Uterus (tissue), 2 donors: ENCODE data around the gene RGS9BP.

Experiments
- CTCF ChIP-seq, 4 experiments: fragments of 200-600 bp in 2 of 4; fragments of 450-650 bp in 2 of 4; sonication (generic) in 2 of 4; IDR thresholded peaks; one replicate each; pipeline ENCODE4 v1.5.1; 2016 to 2019; ENCODE audit warnings: antibody characterized with exemption in 4 of 4, mild to moderate bottlenecking in 2 of 4, moderate library complexity in 1 of 4
- POLR2A ChIP-seq, 2 donors: fragments of 450-650 bp; IDR thresholded peaks; one replicate each; pipeline ENCODE4 v1.6.1; 2016; ENCODE audit warnings: antibody characterized with exemption in 2 of 2, mild to moderate bottlenecking in 1 of 2, moderate library complexity in 1 of 2

GRCh38 chr19:32662186-32662585 is 13.5 kb upstream of the RGS9BP start:
- TF ChIP-seq CTCF (IDR thresholded peaks at IDR 0.05): no peak
- TF ChIP-seq POLR2A (IDR thresholded peaks at IDR 0.05): no peak
